Measurements from ENCODE around the gene DNAH9. TPM values are rescaled to one million over a fixed set of nuclear protein-coding genes. Genes with fewer than 3 reads are reported as not detected.
"Not testable (repeated sequence)": the region's sequence is repeated elsewhere in the genome, so short reads cannot be mapped to it uniquely, and the experiment has no call there.

DNAH9 gene
- polyA plus RNA-seq, 1 donor (not counting 4 experiments of a cell fraction or from before 2014, with no cell fraction given), result 0.42 TPM

DNA sequence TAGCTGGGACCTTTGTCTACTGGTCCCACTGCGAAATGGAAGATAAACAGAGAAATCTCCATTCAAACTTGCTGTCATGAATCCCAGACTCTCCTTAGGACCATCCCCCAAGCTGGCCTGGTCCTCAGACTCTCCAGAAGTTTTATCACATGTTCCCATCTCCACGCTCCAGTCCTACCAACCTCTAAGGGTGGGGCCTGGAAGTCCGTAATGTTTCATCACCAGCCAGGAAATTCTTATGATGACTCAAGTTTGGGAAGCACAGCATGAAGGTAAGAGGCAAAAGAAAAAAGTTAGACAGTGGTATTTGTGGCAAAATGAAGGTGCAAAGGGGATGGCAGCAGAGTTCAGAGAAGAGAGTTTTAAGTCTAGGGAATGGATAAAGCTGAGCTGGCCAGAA lies 346.3 kb downstream of the DNAH9 start:
- H3K4me1 ChIP-seq (ENCODE audit: control insufficient read depth, extremely low read depth, insufficient read depth, low read length), result peaks cover 39% of the 10 kb centered on the region
- TF ChIP-seq EZH2 (IDR thresholded peaks at IDR 0.05; ENCODE audit: low read length), result no peak
- TF ChIP-seq, protein P1, sequence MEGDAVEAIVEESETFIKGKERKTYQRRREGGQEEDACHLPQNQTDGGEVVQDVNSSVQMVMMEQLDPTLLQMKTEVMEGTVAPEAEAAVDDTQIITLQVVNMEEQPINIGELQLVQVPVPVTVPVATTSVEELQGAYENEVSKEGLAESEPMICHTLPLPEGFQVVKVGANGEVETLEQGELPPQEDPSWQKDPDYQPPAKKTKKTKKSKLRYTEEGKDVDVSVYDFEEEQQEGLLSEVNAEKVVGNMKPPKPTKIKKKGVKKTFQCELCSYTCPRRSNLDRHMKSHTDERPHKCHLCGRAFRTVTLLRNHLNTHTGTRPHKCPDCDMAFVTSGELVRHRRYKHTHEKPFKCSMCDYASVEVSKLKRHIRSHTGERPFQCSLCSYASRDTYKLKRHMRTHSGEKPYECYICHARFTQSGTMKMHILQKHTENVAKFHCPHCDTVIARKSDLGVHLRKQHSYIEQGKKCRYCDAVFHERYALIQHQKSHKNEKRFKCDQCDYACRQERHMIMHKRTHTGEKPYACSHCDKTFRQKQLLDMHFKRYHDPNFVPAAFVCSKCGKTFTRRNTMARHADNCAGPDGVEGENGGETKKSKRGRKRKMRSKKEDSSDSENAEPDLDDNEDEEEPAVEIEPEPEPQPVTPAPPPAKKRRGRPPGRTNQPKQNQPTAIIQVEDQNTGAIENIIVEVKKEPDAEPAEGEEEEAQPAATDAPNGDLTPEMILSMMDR (optimal IDR thresholded peaks at IDR 0.05 in 1 of 3, IDR thresholded peaks at IDR 0.05 in 1 of 3, conservative IDR thresholded peaks at IDR 0.05 in 1 of 3; ENCODE audit: extremely low read depth in 1 of 3, insufficient read depth in 2 of 3, low read length in 3 of 3), result no peak
- H3K9ac ChIP-seq (ENCODE audit: control insufficient read depth, extremely low read depth, insufficient read depth, low read length), result peak overlapping the region; percentile 85
- FAIRE-seq, result peak; percentile 96
- peak overlapping the region; percentile 93 for H3K4me2 ChIP-seq (ENCODE audit: control insufficient read depth, extremely low read depth, insufficient read depth, low read depth, low read length)
- no peaks in the 10 kb centered on the region for H3K36me3 ChIP-seq (ENCODE audit: control insufficient read depth in 2 of 2, extremely low read depth in 1 of 2, insufficient read depth in 2 of 2, low read length in 2 of 2)
- H3K27ac ChIP-seq (ENCODE audit: control insufficient read depth, insufficient read depth, low read length), result peak overlapping the region; percentile 96
- H3K9me3 ChIP-seq (ENCODE audit: control insufficient read depth, low read depth, low read length), result no peaks in the 10 kb centered on the region
- peak overlapping the region; percentile 82 for H2AFZ ChIP-seq (ENCODE audit: control insufficient read depth, low read length)
- no peaks in the 10 kb centered on the region for H4K20me1 ChIP-seq (ENCODE audit: control insufficient read depth, extremely low read depth, insufficient read depth, low read length)
- dilution Hi-C loops (cut with MboI; ENCODE audit: extremely low pct_ligation_motif_present, low sequenced_read_pairs), result no loop called here
- H3K9me1 ChIP-seq (ENCODE audit: control insufficient read depth, extremely low read depth, insufficient read depth, low read length), result no peaks in the 10 kb centered on the region
- no peaks in the 10 kb centered on the region for H3K27me3 ChIP-seq (ENCODE audit: control insufficient read depth, extremely low read depth, insufficient read depth, low read length)
- no peaks in the 10 kb centered on the region for H3K79me2 ChIP-seq (ENCODE audit: control insufficient read depth, insufficient read depth, low read length)
- H3K4me3 ChIP-seq (ENCODE audit: control insufficient read depth in 2 of 3, extremely low read depth in 1 of 3, insufficient read depth in 2 of 3, low read depth in 1 of 3, low read length in 3 of 3), result peak overlapping the region; percentile 16 to 73 (median 51)
- DNase-seq (ENCODE audit: low read depth, low spot score), result peak; percentile 66

DNA sequence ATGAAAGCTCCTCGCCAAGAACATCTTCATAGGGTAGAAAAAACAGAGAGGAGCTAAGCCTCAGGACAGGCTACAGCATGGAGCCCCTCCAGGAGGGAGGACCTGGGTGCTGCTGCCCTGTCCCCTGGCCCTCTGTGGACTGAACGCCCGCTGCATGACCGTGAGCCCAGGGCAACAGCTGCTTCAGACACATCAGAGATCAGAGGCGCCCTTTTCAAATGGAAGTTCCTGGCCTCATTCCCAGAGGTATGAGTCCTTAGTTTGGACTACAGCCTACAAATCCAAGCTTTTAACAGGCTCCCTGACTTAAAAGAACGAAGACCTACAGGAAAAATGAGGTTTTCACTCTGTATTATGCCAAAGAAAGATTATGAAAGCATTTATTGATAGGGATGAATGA lies 350.5 kb downstream of the DNAH9 start:
- dilution Hi-C loops (cut with MboI; ENCODE audit: extremely low pct_ligation_motif_present, low sequenced_read_pairs), result no loop called here
- Histone ChIP-seq H3K27ac (ENCODE audit: control insufficient read depth, insufficient read depth, low read length) (peak overlapping the region; percentile 64), H3K36me3 (ENCODE audit: control insufficient read depth in 2 of 2, extremely low read depth in 1 of 2, insufficient read depth in 2 of 2, low read length in 2 of 2) (no peaks in the 10 kb centered on the region), H2AFZ (ENCODE audit: control insufficient read depth, low read length) (peak overlapping the region; percentile 69), H3K9ac (ENCODE audit: control insufficient read depth, extremely low read depth, insufficient read depth, low read length) (peak overlapping the region; percentile 46), H3K4me1 (ENCODE audit: control insufficient read depth, extremely low read depth, insufficient read depth, low read length) (peaks cover 44% of the 10 kb centered on the region), H3K4me3 (ENCODE audit: control insufficient read depth in 2 of 3, extremely low read depth in 1 of 3, insufficient read depth in 2 of 3, low read depth in 1 of 3, low read length in 3 of 3) (peak overlapping the region in 2 of 3 experiments; percentile 56 to 61), H3K79me2 (ENCODE audit: control insufficient read depth, insufficient read depth, low read length) (no peaks in the 10 kb centered on the region), H3K9me1 (ENCODE audit: control insufficient read depth, extremely low read depth, insufficient read depth, low read length) (no peaks in the 10 kb centered on the region), H3K4me2 (ENCODE audit: control insufficient read depth, extremely low read depth, insufficient read depth, low read depth, low read length) (peak overlapping the region; percentile 91), H3K27me3 (ENCODE audit: control insufficient read depth, extremely low read depth, insufficient read depth, low read length) (no peaks in the 10 kb centered on the region), H3K9me3 (ENCODE audit: control insufficient read depth, low read depth, low read length) (peaks cover 6% of the 10 kb centered on the region), H4K20me1 (ENCODE audit: control insufficient read depth, extremely low read depth, insufficient read depth, low read length) (no peaks in the 10 kb centered on the region)
- FAIRE-seq (peak; percentile 91), DNase-seq (ENCODE audit: low read depth, low spot score) (no peak)
- TF ChIP-seq, protein P1 (optimal IDR thresholded peaks at IDR 0.05 in 1 of 3, IDR thresholded peaks at IDR 0.05 in 1 of 3, conservative IDR thresholded peaks at IDR 0.05 in 1 of 3; ENCODE audit: extremely low read depth in 1 of 3, insufficient read depth in 2 of 3, low read length in 3 of 3), result no peak
- TF ChIP-seq EZH2 (IDR thresholded peaks at IDR 0.05; ENCODE audit: low read length), result no peak

DNA sequence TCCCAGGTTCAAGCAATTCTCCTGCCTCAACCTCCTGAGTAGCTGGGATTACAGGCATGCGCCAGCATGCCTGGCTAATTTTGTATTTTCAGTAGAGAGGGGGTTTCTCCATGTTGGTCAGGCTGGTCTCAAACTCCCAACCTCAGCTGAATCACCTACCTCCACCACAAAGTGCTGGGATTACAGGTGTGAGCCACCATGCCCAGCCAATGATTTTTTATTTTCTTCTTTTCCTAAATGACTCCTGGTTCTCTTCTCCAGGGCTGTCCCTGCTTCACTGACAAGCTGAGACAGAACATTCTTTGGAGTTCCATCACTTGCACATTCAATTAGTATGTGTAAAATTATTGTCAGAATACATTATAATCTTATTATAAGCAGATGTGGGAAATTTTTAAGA lies 351.3 kb downstream of the DNAH9 start:
- H2AFZ ChIP-seq (ENCODE audit: control insufficient read depth, low read length); FAIRE-seq; H3K79me2 ChIP-seq (ENCODE audit: control insufficient read depth, insufficient read depth, low read length); H3K36me3 ChIP-seq (ENCODE audit: control insufficient read depth in 2 of 2, extremely low read depth in 1 of 2, insufficient read depth in 2 of 2, low read length in 2 of 2); H3K27me3 ChIP-seq (ENCODE audit: control insufficient read depth, extremely low read depth, insufficient read depth, low read length); H3K4me3 ChIP-seq (ENCODE audit: control insufficient read depth in 2 of 3, extremely low read depth in 1 of 3, insufficient read depth in 2 of 3, low read depth in 1 of 3, low read length in 3 of 3); dilution Hi-C loops (cut with MboI; ENCODE audit: extremely low pct_ligation_motif_present, low sequenced_read_pairs); H3K9me3 ChIP-seq (ENCODE audit: control insufficient read depth, low read depth, low read length); H3K9ac ChIP-seq (ENCODE audit: control insufficient read depth, extremely low read depth, insufficient read depth, low read length); DNase-seq (ENCODE audit: low read depth, low spot score); H3K9me1 ChIP-seq (ENCODE audit: control insufficient read depth, extremely low read depth, insufficient read depth, low read length); H4K20me1 ChIP-seq (ENCODE audit: control insufficient read depth, extremely low read depth, insufficient read depth, low read length): not testable (repeated sequence)
- H3K27ac ChIP-seq (ENCODE audit: control insufficient read depth, insufficient read depth, low read length), result peak overlapping the region; percentile 64
- peak overlapping the region; percentile 91 for H3K4me2 ChIP-seq (ENCODE audit: control insufficient read depth, extremely low read depth, insufficient read depth, low read depth, low read length)
- H3K4me1 ChIP-seq (ENCODE audit: control insufficient read depth, extremely low read depth, insufficient read depth, low read length), result peaks cover 37% of the 10 kb centered on the region
